ENCODE results near the gene PADI4.

Gene PADI4
- 0 to 0.31 reads per million in 2 donors for total RNA-seq

DNA sequence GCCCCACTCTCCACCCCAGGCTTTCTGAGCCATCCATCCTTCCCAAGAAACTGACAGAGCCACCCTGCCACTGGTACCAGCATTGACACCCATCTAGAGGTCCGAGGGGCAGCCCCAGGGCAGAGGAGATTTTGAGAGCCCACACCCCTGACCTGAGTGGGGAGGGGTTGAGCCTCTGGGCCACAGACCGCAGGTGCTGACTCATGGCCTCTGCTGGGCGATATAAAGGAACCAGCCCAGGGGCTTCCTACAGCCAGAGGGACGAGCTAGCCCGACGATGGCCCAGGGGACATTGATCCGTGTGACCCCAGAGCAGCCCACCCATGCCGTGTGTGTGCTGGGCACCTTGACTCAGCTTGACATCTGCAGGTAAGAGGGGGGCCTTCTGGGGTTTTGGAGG lies at the start of gene PADI4:
Gene PADI4, plus strand, starts transcription at position 252 of the 400 bp plus-strand sequence. Its CDS starts 26 bp downstream, at position 278.
- DNase-seq: no peak

DNA sequence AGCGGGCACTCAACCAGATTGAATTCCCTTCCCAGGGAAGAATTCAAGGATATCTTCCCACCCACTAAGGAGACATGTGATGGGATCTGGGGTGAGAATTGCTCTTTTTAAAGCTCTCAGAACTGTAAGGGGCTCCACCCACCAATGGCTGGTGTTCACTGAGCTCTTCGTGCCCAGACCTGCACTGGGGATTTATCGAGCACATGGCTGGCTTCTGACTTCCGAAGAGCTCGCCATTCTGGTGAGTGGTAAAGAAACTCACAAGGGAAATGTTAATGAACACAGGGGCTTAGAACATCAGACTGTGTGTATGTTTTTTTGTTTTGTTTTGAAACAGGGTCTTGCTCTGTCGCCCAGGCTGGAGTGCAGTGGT lies 49.3 kb upstream of the PADI4 start:
- DNase-seq: no peak

DNA sequence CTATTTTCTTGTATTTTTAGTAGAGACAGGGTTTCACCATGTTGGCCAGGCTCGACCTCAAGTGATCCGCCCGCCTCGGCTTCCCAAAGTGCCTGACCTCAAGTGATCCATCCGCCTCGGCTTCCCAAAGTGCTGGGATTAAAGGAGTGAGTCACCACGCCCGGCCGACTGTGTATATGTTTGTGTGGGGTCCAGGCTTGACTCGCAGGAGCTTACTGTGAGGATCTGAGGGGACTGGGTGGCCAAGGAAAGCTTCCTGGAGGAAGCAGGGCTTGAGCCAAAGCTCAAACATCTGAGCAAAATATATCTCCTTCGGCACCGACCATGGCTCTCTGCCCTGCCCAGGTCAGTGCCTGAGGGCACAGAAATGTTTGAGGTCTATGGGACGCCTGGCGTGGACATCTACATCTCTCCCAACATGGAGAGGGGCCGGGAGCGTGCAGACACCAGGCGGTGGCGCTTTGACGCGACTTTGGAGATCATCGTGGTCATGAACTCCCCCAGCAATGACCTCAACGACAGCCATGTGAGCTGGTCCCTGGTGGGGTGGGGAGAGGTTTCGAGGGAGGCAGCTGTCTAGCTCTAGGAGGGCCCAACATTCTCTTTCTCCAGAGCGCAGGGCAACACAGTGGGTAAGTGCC lies 48.6 kb upstream of the PADI4 start:
- DNase-seq: no peak

GRCh38 chr1:17260264-17260663 lies 47.7 kb upstream of the PADI4 start:
- DNase-seq: no peak

DNA sequence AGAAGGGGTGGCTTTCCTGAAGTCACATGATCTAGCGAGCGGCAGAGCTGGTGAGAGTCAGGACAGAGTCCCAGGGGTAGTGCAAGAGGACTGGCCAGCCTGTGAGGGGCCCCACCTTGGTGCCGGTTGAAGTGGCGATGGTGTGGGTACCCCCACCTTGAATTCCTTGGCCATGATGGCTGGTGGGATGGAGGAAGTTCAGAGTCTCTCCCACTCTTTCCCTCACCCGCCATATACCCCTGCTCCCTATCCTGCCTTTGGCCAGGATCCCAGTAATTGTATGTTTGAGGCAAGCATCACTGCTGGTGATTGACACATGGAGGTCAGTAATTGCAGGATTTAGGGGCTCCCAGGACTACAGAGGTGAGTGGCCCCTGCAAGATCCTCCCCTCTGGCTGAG lies 47.3 kb upstream of the PADI4 start:
- DNase-seq: no peak

DNA sequence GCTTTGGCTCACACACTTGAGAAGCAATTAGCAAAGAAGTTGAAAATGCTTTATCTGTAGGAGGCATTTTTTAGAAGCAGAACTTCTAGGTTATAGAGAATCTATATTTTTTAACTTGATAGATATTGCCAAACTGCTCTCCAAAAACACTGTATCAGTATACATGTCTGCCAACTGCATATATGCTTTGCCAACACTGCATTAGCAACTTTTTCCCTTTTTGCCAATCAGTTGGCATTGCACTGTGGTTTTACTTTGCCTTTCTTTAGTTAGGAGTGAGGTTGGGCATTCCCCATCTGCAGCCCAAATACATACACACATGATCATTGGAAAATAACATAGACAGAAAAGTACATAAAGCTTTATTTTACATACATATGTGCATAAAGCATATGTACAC lies 44.1 kb upstream of the PADI4 start:
- DNase-seq: no peak

GRCh38 chr1:17264470-17264869 lies 43.5 kb upstream of the PADI4 start:
- DNase-seq: no peak

GRCh38 chr1:17265162-17265561 lies 42.8 kb upstream of the PADI4 start:
- no peak for DNase-seq

DNA sequence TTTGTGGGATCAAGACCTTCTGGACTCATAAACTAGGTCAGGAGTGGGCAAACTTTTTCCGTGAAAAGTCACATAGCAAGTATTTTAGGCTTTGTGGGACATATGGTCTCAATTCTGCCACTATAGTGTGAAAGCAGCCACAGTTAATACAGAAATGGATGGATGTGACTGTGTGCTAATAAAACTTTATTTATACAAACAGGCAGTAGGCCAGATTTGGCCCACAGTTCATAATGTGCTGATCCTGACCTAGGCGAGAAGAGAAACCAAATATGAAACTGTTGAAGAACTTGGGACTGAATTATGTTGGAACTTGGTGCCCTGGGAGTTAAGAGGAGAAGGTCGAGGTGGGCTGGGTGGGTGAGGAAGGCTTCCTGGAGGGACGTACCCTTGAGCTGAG lies 42.0 kb upstream of the PADI4 start:
- DNase-seq: no peak

GRCh38 chr1:17270891-17271765 lies 36.9 kb upstream of the PADI4 start:
- no peak for DNase-seq

- no peak for DNase-seq
These were observed 35.9 kb upstream of the PADI4 start for GRCh38 chr1:17272066-17272465.

GRCh38 chr1:17272646-17273045 lies 35.4 kb upstream of the PADI4 start:
- DNase-seq: no peak

DNA sequence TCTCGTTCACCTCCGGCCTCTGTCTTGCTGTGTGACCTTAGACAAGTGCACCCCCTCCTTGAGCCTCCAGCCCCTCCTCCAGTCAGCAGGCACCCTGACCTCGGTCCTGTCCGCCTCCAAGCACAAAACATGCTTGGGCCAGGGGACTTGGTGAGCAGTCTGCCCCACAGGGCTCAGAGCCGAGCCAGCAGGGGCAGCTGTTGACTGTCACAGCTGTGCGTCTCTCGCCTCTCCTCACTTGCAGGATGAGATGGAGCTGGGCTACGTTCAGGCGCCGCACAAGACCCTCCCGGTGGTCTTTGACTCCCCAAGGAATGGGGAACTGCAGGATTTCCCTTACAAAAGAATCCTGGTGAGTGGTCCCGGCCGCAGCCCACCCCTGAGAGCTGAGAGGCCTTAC lies 34.9 kb upstream of the PADI4 start:
- DNase-seq: no peak

GRCh38 chr1:17274186-17275170 lies 33.5 kb upstream of the PADI4 start:
- DNase-seq: peak in 1 of 5 experiments; percentile 7

GRCh38 chr1:17276568-17276967 lies 31.4 kb upstream of the PADI4 start:
- no peak for DNase-seq

DNA sequence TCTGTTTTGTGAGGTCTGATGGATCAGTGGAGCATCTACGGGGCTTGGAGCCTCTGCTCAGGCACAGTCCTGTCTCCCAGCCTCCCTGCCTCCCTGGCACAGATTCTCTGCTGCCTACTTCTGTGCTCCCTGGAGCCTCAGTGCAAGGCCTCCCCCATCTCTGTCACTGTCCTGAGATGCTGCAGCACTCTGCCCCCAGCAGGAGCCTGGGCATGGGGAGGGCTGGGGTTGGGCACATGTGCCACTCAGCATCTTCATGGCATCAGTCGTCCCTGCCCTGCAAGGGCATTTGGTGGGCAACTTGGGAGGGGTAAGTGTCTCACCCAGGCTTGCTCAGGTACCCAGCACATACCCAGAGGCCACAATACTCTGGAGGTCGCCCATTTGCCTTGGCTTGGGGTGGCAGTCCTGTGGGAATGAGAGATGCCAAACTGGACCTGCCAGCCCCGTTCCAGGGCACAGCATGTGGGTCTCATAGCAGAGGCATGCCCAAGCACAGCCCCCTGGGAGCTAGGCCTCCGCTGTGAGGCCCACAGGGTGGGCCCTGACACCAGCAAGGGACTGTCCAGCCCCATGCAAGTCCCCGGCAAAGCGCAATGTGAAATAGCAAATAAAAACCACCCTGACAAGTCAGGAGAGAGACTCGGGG lies 30.4 kb upstream of the PADI4 start:
- DNase-seq: no peak

DNA sequence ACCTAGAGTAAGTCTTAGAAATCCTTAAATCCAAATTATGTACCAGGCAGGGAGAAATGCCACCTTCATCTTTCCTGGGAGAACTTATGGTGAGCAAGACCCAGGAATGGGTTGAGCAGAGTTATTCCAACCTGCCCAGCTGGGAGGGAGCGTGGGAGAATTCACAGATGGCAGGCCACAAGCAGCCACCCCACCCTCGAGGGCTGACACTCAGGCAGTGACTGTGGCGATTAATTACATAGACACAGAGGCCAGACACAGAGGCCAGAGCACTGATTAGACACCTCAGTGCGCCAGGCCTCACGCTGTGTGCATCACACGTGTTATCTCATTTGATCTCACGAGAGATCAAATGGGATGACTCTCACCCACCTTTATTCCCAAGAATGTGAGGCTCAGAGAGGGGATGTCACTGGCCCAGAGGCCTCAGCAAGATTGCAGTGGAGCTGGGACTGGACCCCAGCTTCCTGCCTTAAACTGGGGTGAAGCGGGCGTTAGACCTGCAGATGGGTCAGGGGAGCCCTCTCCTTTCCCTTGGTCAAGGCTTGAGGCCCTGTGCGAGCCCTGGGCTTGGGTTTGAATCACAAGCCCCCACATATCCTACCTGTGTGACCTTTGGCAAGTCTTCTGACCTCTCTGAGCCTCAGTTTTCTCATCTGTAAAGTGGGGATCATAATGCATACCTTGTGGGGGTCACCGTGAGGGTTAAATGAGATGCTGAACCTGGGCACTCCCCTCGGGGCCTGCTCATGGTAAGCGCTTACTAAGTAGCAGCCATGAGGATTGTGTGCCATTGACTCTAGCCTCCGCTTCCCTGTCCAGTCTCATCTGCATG lies 28.8 kb upstream of the PADI4 start:
- DNase-seq: no peak

DNA sequence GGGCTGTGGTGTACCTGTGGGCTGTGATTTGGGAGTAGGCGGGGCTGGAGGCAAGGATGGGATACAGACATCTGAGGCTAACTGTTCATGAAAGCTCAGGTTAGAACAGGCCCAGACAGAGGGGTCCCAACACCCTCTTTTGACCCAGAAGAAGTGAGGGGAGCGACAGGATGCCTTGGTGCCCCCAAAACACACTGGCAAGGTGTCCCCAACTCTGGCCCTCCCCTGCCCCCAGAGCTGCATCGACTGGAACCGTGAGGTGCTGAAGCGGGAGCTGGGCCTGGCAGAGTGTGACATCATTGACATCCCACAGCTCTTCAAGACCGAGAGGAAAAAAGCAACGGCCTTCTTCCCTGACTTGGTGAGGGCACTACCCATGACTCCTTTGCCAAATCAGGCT lies 27.6 kb upstream of the PADI4 start:
- DNase-seq: no peak

GRCh38 chr1:17280894-17281293 lies 27.1 kb upstream of the PADI4 start:
- no peak for DNase-seq

GRCh38 chr1:17281775-17282181 lies 26.2 kb upstream of the PADI4 start:
- no peak for DNase-seq

DNA sequence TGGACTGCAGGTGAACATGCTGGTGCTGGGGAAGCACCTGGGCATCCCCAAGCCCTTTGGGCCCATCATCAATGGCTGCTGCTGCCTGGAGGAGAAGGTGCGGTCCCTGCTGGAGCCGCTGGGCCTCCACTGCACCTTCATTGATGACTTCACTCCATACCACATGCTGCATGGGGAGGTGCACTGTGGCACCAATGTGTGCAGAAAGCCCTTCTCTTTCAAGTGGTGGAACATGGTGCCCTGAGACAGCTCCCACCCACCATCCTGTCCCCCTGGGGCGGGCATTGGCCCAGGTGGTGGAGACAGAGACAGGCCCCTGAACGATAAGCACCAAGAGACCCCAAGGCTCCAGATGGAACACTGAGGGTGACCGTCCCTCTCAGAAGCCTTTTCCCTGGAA lies 25.2 kb upstream of the PADI4 start:
- DNase-seq: no peak

DNA sequence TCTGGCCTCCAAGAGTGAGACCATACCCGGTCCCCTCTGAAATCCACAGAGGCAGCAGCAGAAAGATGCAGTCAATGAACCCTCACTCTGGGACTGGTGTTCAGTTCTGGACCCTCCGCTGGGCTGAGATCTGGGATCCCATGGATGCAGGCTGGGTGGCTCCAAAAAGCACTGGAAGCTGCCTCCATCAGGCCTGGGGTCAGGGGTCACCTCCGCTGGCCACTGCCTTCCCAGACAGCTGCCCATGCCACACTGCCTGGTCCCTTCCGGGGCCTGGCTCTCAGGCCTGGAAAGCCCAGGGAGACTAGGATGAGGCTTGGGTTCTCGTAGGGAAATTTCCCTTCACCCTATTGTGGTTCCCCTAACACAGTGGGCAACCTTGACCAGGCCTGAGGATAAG lies 21.4 kb upstream of the PADI4 start:
- no peak for DNase-seq
